AG04449 (cell line): ENCODE data around the gene GCA.
A peak's percentile ranks its signal among the peaks of the same experiment; 100 is the strongest.

ENCODE experiments used
- CTCF ChIA-PET: fragments of 350-600 bp; formaldehyde crosslinking; extraction: SDS; loops from one replicate; lab custom pipeline; 2021; ENCODE audit warnings: antibody characterized with exemption; lab: Yijun Ruan, JAX
- POLR2A ChIA-PET: fragments of 400-600, 350-600 bp; formaldehyde crosslinking; extraction: SDS; loops from one replicate; lab custom pipeline; 2020; ENCODE audit warnings: antibody characterized with exemption, inconsistent platforms; lab: Yijun Ruan, JAX
- DNase-seq: peaks from one replicate; pipeline ENCODE4 v3.0.0-alpha.2; 2010; ENCODE audit warnings: low read depth, low spot score
- H3K4me3 ChIP-seq: 2 replicates; pipeline ENCODE4 v1.5.1; 2011; ENCODE audit warnings: low read depth, mild to moderate bottlenecking, control low read depth, low read length
- CTCF ChIP-seq: IDR thresholded peaks from one replicate; pipeline ENCODE4 v1.5.1; 2011; ENCODE audit warnings: mild to moderate bottlenecking, moderate library complexity, low read length, control low read depth, inconsistent platforms; ENCODE audit not compliant: insufficient read depth; ENCODE audit errors: missing control alignments

Gene GCA

GRCh38 chr2:162316590-162316989 lies 27.3 kb upstream of the GCA start:
- no peak for TF ChIP-seq CTCF
- no peak for DNase-seq
- POLR2A ChIA-PET, result interaction anchor here (0.6 kb wide), 1 partner anchor 188 kb away, joined by 3 read pairs; no protein-coding TSS in a partner anchor
- CTCF ChIA-PET, result interaction anchor here (1.0 to 1.7 kb wide), 2 partner anchors 10 to 18 kb away, joined by 3 to 9 read pairs; no protein-coding TSS in a partner anchor
- no peak overlapping the region for H3K4me3 ChIP-seq

GRCh38 chr2:162317058-162317742 lies 26.7 kb upstream of the GCA start:
- ChIA-PET CTCF (interaction anchor here (0.8 to 2.9 kb wide), 4 partner anchors 9 to 730 kb away, joined by 3 to 11 read pairs (median 3); no protein-coding TSS in a partner anchor), POLR2A (no interaction called here)
- H3K4me3 ChIP-seq, result no peak overlapping the region; the same call in 1 of the 2 replicates
- DNase-seq, result no peak
- no peak for TF ChIP-seq CTCF

DNA sequence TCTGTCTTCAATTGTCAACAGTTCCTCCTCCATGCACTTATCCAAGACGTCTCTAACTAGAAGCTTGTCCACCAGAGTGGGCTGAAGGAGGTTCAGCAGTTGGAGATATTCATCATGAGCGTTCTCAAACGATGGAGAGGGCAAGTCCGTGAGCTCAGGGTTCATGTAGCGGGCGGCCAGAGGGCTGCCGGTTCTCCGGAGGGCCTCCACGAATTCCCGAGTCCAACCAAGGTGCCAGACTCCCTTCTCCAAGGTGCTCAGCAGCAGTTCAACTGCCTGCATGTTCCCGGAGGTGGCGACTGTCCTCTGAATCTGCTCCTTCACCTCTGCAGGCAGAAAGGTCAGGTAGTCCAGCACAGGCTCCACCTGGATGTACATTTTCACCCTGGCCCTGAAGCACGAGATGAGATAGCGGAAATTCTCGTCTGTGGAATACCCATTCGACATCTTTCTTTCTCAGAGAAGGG lies 26.0 kb upstream of the GCA start:
- ChIA-PET POLR2A (no interaction called here), CTCF (interaction anchor here (0.8 to 2.9 kb wide), 11 partner anchors 10 to 731 kb away, joined by 3 to 29 read pairs (median 5); no protein-coding TSS in a partner anchor)
- no peak for DNase-seq
- H3K4me3 ChIP-seq, result peak overlapping the region; percentile 70
- no peak for TF ChIP-seq CTCF

DNA sequence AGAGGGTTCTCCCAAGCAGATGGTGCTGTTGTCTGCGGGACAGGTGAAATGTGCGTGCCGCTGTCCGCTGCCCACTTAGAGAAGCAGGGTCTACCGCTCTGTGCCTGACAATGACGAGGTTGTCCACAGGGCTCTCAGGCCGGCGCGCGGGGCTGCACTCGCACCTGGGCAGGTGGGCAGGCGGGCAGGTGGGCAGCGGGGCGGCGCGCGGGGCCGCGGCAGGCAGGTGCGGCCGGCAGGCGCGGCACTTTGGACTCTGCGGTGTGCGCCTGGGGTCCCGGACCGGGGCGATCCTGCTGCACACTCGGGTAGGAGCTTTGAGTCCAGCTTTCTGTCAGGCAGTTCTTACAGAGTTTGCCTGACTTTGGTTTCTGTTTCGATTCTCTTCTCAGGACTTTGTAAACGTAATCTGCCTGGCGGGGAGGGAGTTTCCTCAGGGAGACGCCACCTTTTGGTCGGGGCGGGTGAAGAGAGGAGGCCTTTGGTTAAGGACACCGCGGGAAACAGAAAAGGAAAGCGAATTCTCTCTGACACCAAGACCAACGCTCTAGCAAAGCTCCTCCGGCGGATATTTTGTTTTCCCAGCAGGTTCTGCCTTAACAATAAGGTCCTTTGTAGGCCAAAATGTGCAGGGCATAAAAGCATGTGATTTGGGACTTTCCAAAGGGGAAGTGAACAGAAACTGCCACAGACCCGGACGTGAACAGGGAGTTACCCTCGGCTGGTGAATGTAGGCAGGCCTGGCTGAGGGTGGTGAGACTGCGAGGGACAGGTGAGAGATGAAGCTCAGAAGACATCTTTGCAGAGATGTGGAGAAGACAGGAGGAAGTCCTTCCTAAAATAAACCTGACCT lies 25.4 kb upstream of the GCA start, which contains the start of gene IFIH1:
IFIH1 (minus strand) TSS at position 357 of the 853 bp plus-strand sequence. CDS start 377 bp downstream, outside the sequence.
- ChIA-PET POLR2A (no interaction called here), CTCF (interaction anchor here (0.9 to 2.9 kb wide), 12 partner anchors 10 to 732 kb away, joined by 3 to 29 read pairs (median 6); no protein-coding TSS in a partner anchor)
- peak within 1 kb of the TSS; percentile 70 for H3K4me3 ChIP-seq
- peak; percentile 58 for TF ChIP-seq CTCF
- peak; percentile 34 for DNase-seq

GRCh38 chr2:162320864-162321517 lies 22.9 kb upstream of the GCA start:
- TF ChIP-seq CTCF, result no peak
- no peak for DNase-seq
- H3K4me3 ChIP-seq, result no peak overlapping the region
- ChIA-PET CTCF (no interaction called here), POLR2A (no interaction called here)
